ENCODE data around the gene LYPD4. TPM values are rescaled to one million over a fixed set of nuclear protein-coding genes. Genes with fewer than 3 reads are reported as not detected.
A peak's percentile ranks its signal among the peaks of the same experiment; 100 is the strongest.

LYPD4 gene
- total and polyA plus RNA-seq, 12 donors, result not detected

- peak overlapping the region in 5 of 10 donors; percentile 5 to 89 (median 15) for H3K27ac ChIP-seq
- H3K4me3 ChIP-seq, result no peak overlapping the region
- ATAC-seq (peak in 1 of 8 donors; percentile 12), DNase-seq (no peak)
- intact Hi-C loops (cut with DNase I), result no loop called here
- H3K36me3 ChIP-seq, result no peaks in the 10 kb centered on the region
- peaks cover 0 to 47% (median 27%) of the 10 kb centered on the region in 7 donors for H3K27me3 ChIP-seq
- 54 to 60% methylated on average over 4 of the region's 4 CpGs for WGBS, 2 donors
- peaks cover 0 to 35% (median 0%) of the 10 kb centered on the region in 9 donors for H3K4me1 ChIP-seq
- no peaks in the 10 kb centered on the region for H3K9me3 ChIP-seq
- no peak for TF ChIP-seq CTCF (IDR thresholded peaks at IDR 0.05)
Observed at GRCh38 chr19:41810301-41810700, 34.2 kb downstream of the LYPD4 start.

GRCh38 chr19:41808663-41809566 lies 35.6 kb downstream of the LYPD4 start:
- ATAC-seq (peak in 6 of 8 donors; percentile 35 to 65 (median 58)), DNase-seq (peak; percentile 11 to 23)
- no peak for TF ChIP-seq CTCF (IDR thresholded peaks at IDR 0.05)
- Histone ChIP-seq H3K4me1 (peaks cover 0 to 41% (median 0%) of the 10 kb centered on the region in 9 donors), H3K9me3 (no peaks in the 10 kb centered on the region), H3K4me3 (peak overlapping the region in 1 of 10 donors; percentile 4), H3K27me3 (peaks cover 0 to 47% (median 27%) of the 10 kb centered on the region in 7 donors), H3K36me3 (no peaks in the 10 kb centered on the region), H3K27ac (peak overlapping the region in 2 of 10 donors; percentile 69 to 89)
- intact Hi-C loops (cut with DNase I), result no loop called here
- WGBS, 2 donors, result 65 to 72% methylated on average over 16 of the region's 16 CpGs

- H3K27me3 ChIP-seq, result peaks cover 0 to 43% (median 34%) of the 10 kb centered on the region in 7 donors
- H3K9me3 ChIP-seq, result no peaks in the 10 kb centered on the region
- H3K4me1 ChIP-seq, result peaks cover 0 to 45% (median 0%) of the 10 kb centered on the region in 9 donors
- H3K36me3 ChIP-seq, result no peaks in the 10 kb centered on the region
- H3K4me3 ChIP-seq, result no peak overlapping the region
- H3K27ac ChIP-seq, result peak overlapping the region in 2 of 10 donors; percentile 48 to 89
- no peak for TF ChIP-seq CTCF (IDR thresholded peaks at IDR 0.05)
- intact Hi-C loops (cut with DNase I), result no loop called here
- DNase-seq (no peak), ATAC-seq (no peak)
- 80 to 84% methylated on average over 3 of the region's 3 CpGs for WGBS, 2 donors
Observed at GRCh38 chr19:41807176-41807575, 37.3 kb downstream of the LYPD4 start.

- Histone ChIP-seq H3K4me1 (peaks cover 0 to 33% (median 0%) of the 10 kb centered on the region in 9 donors), H3K36me3 (no peaks in the 10 kb centered on the region), H3K27ac (peak overlapping the region in 1 of 10 donors; percentile 89), H3K9me3 (peaks cover 0 to 3% (median 0%) of the 10 kb centered on the region in 11 donors), H3K27me3 (peaks cover 0 to 40% (median 18%) of the 10 kb centered on the region in 7 donors), H3K4me3 (no peak overlapping the region)
- 82 to 86% methylated on average over 3 of the region's 3 CpGs for WGBS, 2 donors
- no peak for TF ChIP-seq CTCF (IDR thresholded peaks at IDR 0.05)
- ATAC-seq (no peak), DNase-seq (no peak)
- intact Hi-C loops (cut with DNase I), result no loop called here
Observed at GRCh38 chr19:41804336-41804735, 40.1 kb downstream of the LYPD4 start.
